ENCODE measurements around the gene ARHGAP24. TPM values are rescaled to one million over a fixed set of nuclear protein-coding genes. Genes with fewer than 3 reads are reported as not detected.

ARHGAP24 gene
- 39.3 and 40.5 TPM in 2 replicates for total RNA-seq
- polyA plus RNA-seq, result 14.4 and 15.9 TPM in 2 replicates
- polyA plus RNA-seq (2012), result 7.3 and 9.3 TPM in 2 replicates
- polyA minus RNA-seq (ENCODE audit: low replicate concordance), result 5.0 and 6.0 TPM in 2 replicates

DNA sequence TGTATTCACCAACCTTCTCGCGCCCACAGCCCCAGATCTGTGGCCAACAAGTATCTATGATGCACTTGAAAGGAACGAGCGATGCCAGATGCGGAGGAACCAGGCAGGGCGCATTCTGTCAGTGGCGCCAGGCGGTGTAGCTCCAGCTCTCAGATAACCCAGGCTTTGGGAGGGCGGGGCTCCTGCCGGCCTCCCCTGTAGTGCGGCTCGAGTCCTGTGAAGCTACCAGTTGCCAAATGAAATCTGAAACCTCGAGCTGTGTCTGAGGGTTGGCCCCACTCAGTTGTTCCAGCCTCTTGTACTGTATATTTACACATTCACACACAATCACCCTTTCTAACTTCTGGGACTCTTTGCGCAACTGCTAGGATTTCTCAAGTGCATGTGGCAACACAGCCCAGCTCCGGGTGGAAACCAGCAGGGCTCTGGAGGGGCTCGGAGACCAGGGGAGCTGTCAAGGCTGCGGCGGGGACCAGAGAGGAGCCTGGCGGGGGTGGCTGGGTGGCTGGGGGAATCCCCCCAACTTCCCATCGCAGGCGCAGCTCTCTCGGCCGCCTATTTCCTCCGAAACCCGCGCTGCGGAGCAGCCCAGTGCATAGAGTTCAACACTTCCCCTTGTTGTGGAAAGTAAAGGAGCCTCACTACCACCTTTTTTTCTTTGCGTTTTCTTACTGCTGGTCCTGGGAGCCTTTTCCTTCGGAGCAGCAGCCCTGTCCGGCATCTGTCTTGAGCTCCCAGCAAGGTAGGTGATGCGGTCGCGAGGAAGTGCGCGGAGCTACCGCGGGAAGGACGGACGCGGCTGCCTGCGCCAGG, at the start of gene ARHGAP24:
Gene ARHGAP24, plus strand, starts transcription at position 333 of the 813 bp plus-strand sequence.
- Histone ChIP-seq H3K27me3 (ENCODE audit: control insufficient read depth, insufficient read depth, low read length) (no peaks in the 10 kb centered on the region), H3K4me2 (ENCODE audit: extremely low read depth, insufficient read depth, low read length) (peak within 1 kb of the TSS; percentile 75), H2AFZ (ENCODE audit: low read length) (peak within 1 kb of the TSS; percentile 78), H3K79me2 (ENCODE audit: control insufficient read depth, insufficient read depth, low read length) (no peaks in the 10 kb centered on the region), H3K4me3 (replicated peaks in 1 of 4; ENCODE audit: control extremely low read depth in 1 of 4, insufficient read depth in 1 of 4, low read depth in 3 of 4, low read length in 4 of 4) (peak within 1 kb of the TSS; percentile 60 to 90 (median 79)), H3K4me1 (ENCODE audit: control insufficient read depth, extremely low read depth, insufficient read depth, low read length) (no peaks in the 10 kb centered on the region), H3K9ac (ENCODE audit: insufficient read depth, low read length) (peak within 1 kb of the TSS; percentile 60), H3K9me3 (ENCODE audit: control insufficient read depth, insufficient read depth, low read depth, low read length) (no peaks in the 10 kb centered on the region), H3K27ac (ENCODE audit: insufficient read depth, low read length) (peak within 1 kb of the TSS; percentile 65), H3K36me3 (ENCODE audit: control insufficient read depth, insufficient read depth, low read length) (no peaks in the 10 kb centered on the region), H4K20me1 (ENCODE audit: control insufficient read depth, extremely low read depth, insufficient read depth, low read length) (no peaks in the 10 kb centered on the region)
- TF ChIP-seq, protein P1, sequence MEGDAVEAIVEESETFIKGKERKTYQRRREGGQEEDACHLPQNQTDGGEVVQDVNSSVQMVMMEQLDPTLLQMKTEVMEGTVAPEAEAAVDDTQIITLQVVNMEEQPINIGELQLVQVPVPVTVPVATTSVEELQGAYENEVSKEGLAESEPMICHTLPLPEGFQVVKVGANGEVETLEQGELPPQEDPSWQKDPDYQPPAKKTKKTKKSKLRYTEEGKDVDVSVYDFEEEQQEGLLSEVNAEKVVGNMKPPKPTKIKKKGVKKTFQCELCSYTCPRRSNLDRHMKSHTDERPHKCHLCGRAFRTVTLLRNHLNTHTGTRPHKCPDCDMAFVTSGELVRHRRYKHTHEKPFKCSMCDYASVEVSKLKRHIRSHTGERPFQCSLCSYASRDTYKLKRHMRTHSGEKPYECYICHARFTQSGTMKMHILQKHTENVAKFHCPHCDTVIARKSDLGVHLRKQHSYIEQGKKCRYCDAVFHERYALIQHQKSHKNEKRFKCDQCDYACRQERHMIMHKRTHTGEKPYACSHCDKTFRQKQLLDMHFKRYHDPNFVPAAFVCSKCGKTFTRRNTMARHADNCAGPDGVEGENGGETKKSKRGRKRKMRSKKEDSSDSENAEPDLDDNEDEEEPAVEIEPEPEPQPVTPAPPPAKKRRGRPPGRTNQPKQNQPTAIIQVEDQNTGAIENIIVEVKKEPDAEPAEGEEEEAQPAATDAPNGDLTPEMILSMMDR (conservative IDR thresholded peaks at IDR 0.05 in 1 of 2, IDR thresholded peaks at IDR 0.05 in 1 of 2; ENCODE audit: low read depth in 1 of 2, low read length in 2 of 2), result no peak
- no peak for TF ChIP-seq EZH2 (IDR thresholded peaks at IDR 0.05; ENCODE audit: low read length, missing control alignments)
- DNase-seq (ENCODE audit: low read depth in 2 of 2), result peak; percentile 96 to 100

DNA sequence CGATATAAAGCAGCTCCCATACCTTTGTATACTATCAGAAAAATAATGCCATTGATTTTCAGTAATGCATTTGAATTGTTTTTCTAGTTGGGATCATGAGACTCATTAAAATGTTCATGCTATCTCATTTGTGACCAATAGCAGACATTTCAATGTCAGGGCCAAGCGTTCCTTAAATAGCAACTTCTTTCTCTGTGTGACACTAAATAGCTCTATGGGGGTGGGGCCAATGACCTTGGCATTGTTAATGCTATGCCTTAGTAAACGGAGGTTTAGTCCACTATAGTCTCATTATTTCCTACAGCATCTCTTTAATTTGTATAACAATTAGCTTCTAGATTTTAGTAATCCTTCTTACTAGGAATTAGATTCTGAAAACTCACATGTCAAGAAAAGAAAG, 48.6 kb upstream of the ARHGAP24 start:
- H2AFZ ChIP-seq (ENCODE audit: low read length), result no peak overlapping the region

DNA sequence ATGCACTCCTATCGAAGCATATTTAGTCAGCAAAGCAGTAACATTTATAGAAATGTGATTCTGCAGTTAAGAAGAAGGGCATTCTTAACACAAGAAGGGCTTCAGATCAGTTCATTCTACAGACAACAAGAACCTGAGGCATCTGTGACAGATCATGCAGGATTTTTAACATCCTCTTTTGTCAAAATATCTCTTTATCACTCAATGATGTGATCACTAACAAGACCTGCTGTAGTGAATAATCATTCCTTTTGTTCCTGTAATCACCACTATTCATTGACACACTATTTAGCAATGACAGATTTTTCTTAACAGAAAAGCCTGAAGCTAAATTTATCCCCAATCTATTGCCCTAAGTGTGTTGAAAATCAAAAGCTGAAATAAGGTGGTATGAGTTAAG, 47.8 kb upstream of the ARHGAP24 start:
- H3K36me3 ChIP-seq (ENCODE audit: control insufficient read depth, insufficient read depth, low read length), result no peaks in the 10 kb centered on the region
- no peaks in the 10 kb centered on the region for H3K4me1 ChIP-seq (ENCODE audit: control insufficient read depth, extremely low read depth, insufficient read depth, low read length)
- no peak overlapping the region for H3K4me3 ChIP-seq (replicated peaks in 1 of 4; ENCODE audit: control extremely low read depth in 1 of 4, insufficient read depth in 1 of 4, low read depth in 3 of 4, low read length in 4 of 4)
- H3K27me3 ChIP-seq (ENCODE audit: control insufficient read depth, insufficient read depth, low read length), result no peaks in the 10 kb centered on the region
- H2AFZ ChIP-seq (ENCODE audit: low read length), result no peak overlapping the region
- H3K27ac ChIP-seq (ENCODE audit: insufficient read depth, low read length), result no peak overlapping the region
- H4K20me1 ChIP-seq (ENCODE audit: control insufficient read depth, extremely low read depth, insufficient read depth, low read length), result no peaks in the 10 kb centered on the region
- TF ChIP-seq EZH2 (IDR thresholded peaks at IDR 0.05; ENCODE audit: low read length, missing control alignments), result no peak
- TF ChIP-seq, protein P1 (conservative IDR thresholded peaks at IDR 0.05 in 1 of 2, IDR thresholded peaks at IDR 0.05 in 1 of 2; ENCODE audit: low read depth in 1 of 2, low read length in 2 of 2), result no peak
- no peaks in the 10 kb centered on the region for H3K79me2 ChIP-seq (ENCODE audit: control insufficient read depth, insufficient read depth, low read length)
- H3K4me2 ChIP-seq (ENCODE audit: extremely low read depth, insufficient read depth, low read length), result no peak overlapping the region
- no peaks in the 10 kb centered on the region for H3K9me3 ChIP-seq (ENCODE audit: control insufficient read depth, insufficient read depth, low read depth, low read length)
- no peak overlapping the region for H3K9ac ChIP-seq (ENCODE audit: insufficient read depth, low read length)
- DNase-seq (ENCODE audit: low read depth in 2 of 2), result no peak

More for the DNA sequence above, 48.6 kb upstream of the ARHGAP24 start:
- H3K4me1 ChIP-seq (ENCODE audit: control insufficient read depth, extremely low read depth, insufficient read depth, low read length), result no peaks in the 10 kb centered on the region
- H3K27me3 ChIP-seq (ENCODE audit: control insufficient read depth, insufficient read depth, low read length), result no peaks in the 10 kb centered on the region
- H3K79me2 ChIP-seq (ENCODE audit: control insufficient read depth, insufficient read depth, low read length), result no peaks in the 10 kb centered on the region
- no peak for DNase-seq (ENCODE audit: low read depth in 2 of 2)
- no peak overlapping the region for H3K27ac ChIP-seq (ENCODE audit: insufficient read depth, low read length)
- H3K4me3 ChIP-seq (replicated peaks in 1 of 4; ENCODE audit: control extremely low read depth in 1 of 4, insufficient read depth in 1 of 4, low read depth in 3 of 4, low read length in 4 of 4), result no peak overlapping the region
- no peak overlapping the region for H3K9ac ChIP-seq (ENCODE audit: insufficient read depth, low read length)
- no peak for TF ChIP-seq EZH2 (IDR thresholded peaks at IDR 0.05; ENCODE audit: low read length, missing control alignments)
- TF ChIP-seq, protein P1 (conservative IDR thresholded peaks at IDR 0.05 in 1 of 2, IDR thresholded peaks at IDR 0.05 in 1 of 2; ENCODE audit: low read depth in 1 of 2, low read length in 2 of 2), result no peak
- H3K4me2 ChIP-seq (ENCODE audit: extremely low read depth, insufficient read depth, low read length), result no peak overlapping the region
- H3K36me3 ChIP-seq (ENCODE audit: control insufficient read depth, insufficient read depth, low read length), result no peaks in the 10 kb centered on the region
- H3K9me3 ChIP-seq (ENCODE audit: control insufficient read depth, insufficient read depth, low read depth, low read length), result no peaks in the 10 kb centered on the region
- H4K20me1 ChIP-seq (ENCODE audit: control insufficient read depth, extremely low read depth, insufficient read depth, low read length), result no peaks in the 10 kb centered on the region
